KMS-11 (cell line): ENCODE measurements around the gene SLC25A21.
"Not testable (repeated sequence)": the region's sequence is repeated elsewhere in the genome, so short reads cannot be mapped to it uniquely, and the experiment has no call there.

ENCODE experiments used
- H2AFZ ChIP-seq: fragments of 200-600 bp; sonication (generic); 2 replicates; pipeline ENCODE4 v1.6.1; 2016; ENCODE audit warnings: antibody characterized with exemption, mixed run types, low read depth
- H3K27ac ChIP-seq: fragments of 200-600 bp; sonication (generic); 2 replicates; pipeline ENCODE4 v1.6.1; 2016; ENCODE audit warnings: mild to moderate bottlenecking, mixed run types
- H3K27me3 ChIP-seq: fragments of 200-600 bp; sonication (generic); 2 replicates; pipeline ENCODE4 v1.6.1; 2017; ENCODE audit warnings: mild to moderate bottlenecking, low read depth, mixed run types, moderate library complexity; ENCODE audit not compliant: insufficient read depth
- H3K36me3 ChIP-seq: fragments of 200-600 bp; sonication (generic); 2 replicates; pipeline ENCODE4 v1.6.1; 2017; ENCODE audit warnings: mild to moderate bottlenecking, mixed run types; ENCODE audit not compliant: insufficient read depth
- H3K4me1 ChIP-seq: fragments of 200-600 bp; sonication (generic); 2 replicates; pipeline ENCODE4 v1.6.1; 2016; ENCODE audit warnings: mild to moderate bottlenecking, low read depth, mixed run types; ENCODE audit not compliant: poor library complexity, severe bottlenecking
- H3K4me2 ChIP-seq: fragments of 200-600 bp; sonication (generic); 2 replicates; pipeline ENCODE4 v1.7.0; 2016; ENCODE audit warnings: mild to moderate bottlenecking, mixed run types
- H3K4me3 ChIP-seq: fragments of 200-600 bp; sonication (generic); IDR thresholded peaks from 2 replicates; pipeline ENCODE4 v1.6.1; 2017; ENCODE audit warnings: low read depth, low read length, mixed read lengths; ENCODE audit not compliant: insufficient read depth
- H3K79me2 ChIP-seq: fragments of 200-600 bp; sonication (generic); 2 replicates; pipeline ENCODE4 v1.6.1; 2016; ENCODE audit warnings: low read depth, mixed run types; ENCODE audit not compliant: insufficient read depth
- H3K9ac ChIP-seq: fragments of 200-600 bp; sonication (generic); 2 replicates; pipeline ENCODE4 v1.6.1; 2016; ENCODE audit warnings: mild to moderate bottlenecking, mixed run types
- H4K20me1 ChIP-seq: fragments of 200-600 bp; sonication (generic); 2 replicates; pipeline ENCODE4 v1.6.1; 2016; ENCODE audit warnings: mild to moderate bottlenecking, mixed run types; ENCODE audit not compliant: insufficient read depth
- CTCF ChIP-seq: fragments of 200-600 bp; sonication (generic); conservative IDR thresholded peaks from 2 replicates; pipeline ENCODE4 v1.6.1; 2017; ENCODE audit warnings: low read depth, mild to moderate bottlenecking, antibody characterized with exemption, low read length, moderate library complexity, mixed read lengths

SLC25A21 gene

GRCh38 chr14:37170237-37170636 lies 2.2 kb downstream of the SLC25A21 start:
- no peak for TF ChIP-seq CTCF
- Histone ChIP-seq H4K20me1 (no peaks in the 10 kb centered on the region), H3K79me2 (no peaks in the 10 kb centered on the region), H3K4me3 (no peak overlapping the region), H3K4me1 (no peaks in the 10 kb centered on the region), H2AFZ (no peak overlapping the region), H3K9ac (no peak overlapping the region), H3K36me3 (no peaks in the 10 kb centered on the region), H3K4me2 (no peak overlapping the region), H3K27me3 (no peaks in the 10 kb centered on the region), H3K27ac (no peak overlapping the region)

- no peaks in the 10 kb centered on the region for H3K27me3 ChIP-seq
- no peaks in the 10 kb centered on the region for H3K79me2 ChIP-seq
- no peak overlapping the region for H2AFZ ChIP-seq
- H4K20me1 ChIP-seq = no peaks in the 10 kb centered on the region
- no peak overlapping the region for H3K9ac ChIP-seq
- TF ChIP-seq CTCF = no peak
- no peaks in the 10 kb centered on the region for H3K36me3 ChIP-seq
- no peak overlapping the region for H3K4me2 ChIP-seq
- no peak overlapping the region for H3K4me3 ChIP-seq
- H3K27ac ChIP-seq = no peak overlapping the region
- H3K4me1 ChIP-seq = no peaks in the 10 kb centered on the region
Observed at GRCh38 chr14:37168721-37169120, 3.7 kb downstream of the SLC25A21 start.

GRCh38 chr14:37167151-37168047 lies 5.0 kb downstream of the SLC25A21 start:
- Histone ChIP-seq H3K9ac (no peak overlapping the region), H3K27me3 (no peaks in the 10 kb centered on the region), H3K4me1 (no peaks in the 10 kb centered on the region), H3K79me2 (no peaks in the 10 kb centered on the region), H2AFZ (no peak overlapping the region), H3K4me2 (no peak overlapping the region), H3K27ac (no peak overlapping the region), H3K4me3 (no peak overlapping the region), H3K36me3 (no peaks in the 10 kb centered on the region), H4K20me1 (no peaks in the 10 kb centered on the region)
- no peak for TF ChIP-seq CTCF

GRCh38 chr14:37165794-37166193 lies 6.6 kb downstream of the SLC25A21 start:
- Histone ChIP-seq H4K20me1 (no peaks in the 10 kb centered on the region), H3K9ac (no peak overlapping the region), H3K27me3 (no peaks in the 10 kb centered on the region), H3K36me3 (no peaks in the 10 kb centered on the region), H3K4me3 (no peak overlapping the region), H2AFZ (no peak overlapping the region), H3K4me1 (no peaks in the 10 kb centered on the region), H3K27ac (no peak overlapping the region), H3K79me2 (no peaks in the 10 kb centered on the region), H3K4me2 (no peak overlapping the region)
- no peak for TF ChIP-seq CTCF

- not testable (repeated sequence) for H2AFZ ChIP-seq, H3K9ac ChIP-seq, H3K4me1 ChIP-seq, H3K27me3 ChIP-seq, H4K20me1 ChIP-seq, H3K27ac ChIP-seq, H3K4me3 ChIP-seq, H3K36me3 ChIP-seq, H3K4me2 ChIP-seq, H3K79me2 ChIP-seq
Observed at GRCh38 chr14:37162307-37162706, 10.1 kb downstream of the SLC25A21 start.
